ENCODE results near the gene SPATA16.

SPATA16 gene

DNA sequence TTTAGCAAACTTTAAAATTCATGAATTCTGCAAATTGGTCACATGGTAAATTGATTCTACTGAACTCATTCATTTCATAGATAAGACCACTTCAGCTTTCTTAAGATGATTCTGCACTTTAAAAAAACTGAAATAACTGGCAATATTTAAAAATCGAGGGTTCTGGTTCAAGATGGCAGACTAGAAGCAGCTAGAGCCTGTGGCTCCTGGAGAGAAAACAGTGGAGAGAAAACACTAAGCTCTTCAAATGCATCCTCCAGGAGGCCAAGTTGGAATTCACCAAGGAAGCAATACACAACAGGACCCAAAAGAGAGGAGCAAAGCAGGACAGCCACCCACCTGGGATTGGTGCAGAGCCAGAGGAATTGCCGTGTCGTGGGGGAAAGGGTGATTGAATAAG is 132.1 kb downstream of the SPATA16 start:
- Histone ChIP-seq H3K9ac (ENCODE audit: low read depth in 1 of 2, low read length in 2 of 2) (no peak overlapping the region), H3K4me1 (ENCODE audit: control insufficient read depth in 2 of 2, insufficient read depth in 2 of 2, low read length in 2 of 2) (no peaks in the 10 kb centered on the region), H3K9me3 (ENCODE audit: control insufficient read depth in 2 of 2, low read length in 2 of 2) (no peaks in the 10 kb centered on the region), H3K27me3 (ENCODE audit: control insufficient read depth in 2 of 2, insufficient read depth in 2 of 2, low read length in 2 of 2) (no peaks in the 10 kb centered on the region), H3K4me3 (ENCODE audit: low read length in 2 of 2) (no peak overlapping the region), H3K27ac (ENCODE audit: low read depth in 2 of 2, low read length in 2 of 2) (no peak overlapping the region), H3K36me3 (ENCODE audit: control insufficient read depth in 2 of 2, insufficient read depth in 2 of 2, low read length in 2 of 2) (no peaks in the 10 kb centered on the region)

DNA sequence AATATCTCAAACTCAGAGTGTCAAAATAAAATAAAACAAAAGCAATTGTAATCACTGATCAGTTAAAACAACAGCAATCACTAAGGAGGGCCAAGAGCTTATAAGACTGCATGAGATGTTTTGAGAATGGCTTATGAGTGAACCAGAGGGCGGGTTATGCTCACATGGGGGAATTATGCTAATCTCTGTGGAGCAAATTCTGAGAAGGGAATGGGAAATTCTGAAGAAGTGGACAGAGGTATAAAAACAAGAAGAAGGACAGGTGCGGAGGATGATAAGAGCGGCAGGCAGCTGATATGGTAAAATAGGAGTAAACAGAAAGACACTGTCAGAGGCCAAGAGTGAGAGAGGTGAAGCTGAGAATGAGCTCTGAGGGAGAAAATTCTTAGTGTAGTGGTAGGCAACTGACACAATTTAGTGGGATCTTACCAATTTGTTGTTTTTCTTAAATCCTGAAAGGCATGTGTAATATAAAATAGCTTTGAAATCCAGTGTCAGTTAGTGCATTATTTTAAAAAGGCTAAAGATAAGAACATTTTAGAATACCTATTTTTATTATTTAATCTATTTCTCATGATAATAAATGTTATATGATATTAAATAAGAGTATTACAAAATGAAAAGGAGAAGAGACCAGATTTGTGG is 133.8 kb downstream of the SPATA16 start:
- no peaks in the 10 kb centered on the region for H3K4me1 ChIP-seq (ENCODE audit: control insufficient read depth in 2 of 2, insufficient read depth in 2 of 2, low read length in 2 of 2)
- no peaks in the 10 kb centered on the region for H3K27me3 ChIP-seq (ENCODE audit: control insufficient read depth in 2 of 2, insufficient read depth in 2 of 2, low read length in 2 of 2)

DNA sequence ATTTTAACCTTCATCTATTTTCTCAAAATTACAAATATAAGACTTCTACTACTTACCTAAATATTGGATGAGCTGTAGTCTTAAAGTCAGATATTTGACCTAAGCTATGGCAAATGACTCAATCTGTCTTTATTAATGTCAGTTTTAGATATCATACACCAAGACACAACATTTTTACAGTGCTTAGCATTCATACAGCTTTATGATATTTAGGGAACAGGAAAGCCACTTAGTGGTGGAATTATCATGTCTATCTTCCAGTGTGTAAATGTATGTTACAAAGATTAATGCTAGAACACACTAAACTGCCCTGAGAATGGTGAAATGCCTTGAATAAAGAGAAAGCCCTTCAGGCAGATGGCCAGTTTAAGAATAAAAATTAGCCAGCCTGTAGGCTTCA is 135.0 kb downstream of the SPATA16 start:
- Histone ChIP-seq H3K27ac (ENCODE audit: low read depth in 2 of 2, low read length in 2 of 2) (no peak overlapping the region), H3K9me3 (ENCODE audit: control insufficient read depth in 2 of 2, low read length in 2 of 2) (no peaks in the 10 kb centered on the region), H3K36me3 (ENCODE audit: control insufficient read depth in 2 of 2, insufficient read depth in 2 of 2, low read length in 2 of 2) (no peaks in the 10 kb centered on the region), H3K27me3 (ENCODE audit: control insufficient read depth in 2 of 2, insufficient read depth in 2 of 2, low read length in 2 of 2) (no peaks in the 10 kb centered on the region), H3K4me3 (ENCODE audit: low read length in 2 of 2) (no peak overlapping the region), H3K4me1 (ENCODE audit: control insufficient read depth in 2 of 2, insufficient read depth in 2 of 2, low read length in 2 of 2) (no peaks in the 10 kb centered on the region), H3K9ac (ENCODE audit: low read depth in 1 of 2, low read length in 2 of 2) (no peak overlapping the region)

More for the DNA sequence above, 133.8 kb downstream of the SPATA16 start:
- H3K9me3 ChIP-seq (ENCODE audit: control insufficient read depth in 2 of 2, low read length in 2 of 2), result no peaks in the 10 kb centered on the region
- no peaks in the 10 kb centered on the region for H3K36me3 ChIP-seq (ENCODE audit: control insufficient read depth in 2 of 2, insufficient read depth in 2 of 2, low read length in 2 of 2)
- no peak overlapping the region for H3K4me3 ChIP-seq (ENCODE audit: low read length in 2 of 2)
- H3K9ac ChIP-seq (ENCODE audit: low read depth in 1 of 2, low read length in 2 of 2), result no peak overlapping the region
- no peak overlapping the region for H3K27ac ChIP-seq (ENCODE audit: low read depth in 2 of 2, low read length in 2 of 2)

DNA sequence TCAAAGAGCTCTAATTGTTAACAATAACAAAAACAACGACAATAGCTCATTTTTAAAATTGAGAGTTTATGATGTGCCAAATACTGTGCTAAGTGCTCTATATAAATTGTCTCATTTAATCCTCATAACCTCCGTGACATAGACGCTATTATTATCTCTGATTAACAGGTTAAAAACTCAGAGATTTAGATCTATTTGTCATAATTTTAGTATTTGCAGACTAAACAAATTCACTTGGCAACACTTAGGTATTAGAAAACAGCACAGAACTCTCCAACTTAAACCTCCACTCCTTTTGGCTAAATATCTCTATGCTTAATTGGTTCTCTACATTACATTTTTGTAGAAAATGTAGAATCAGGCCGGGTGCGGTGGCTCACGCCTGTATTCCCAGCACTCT is 136.4 kb downstream of the SPATA16 start:
- Histone ChIP-seq H3K4me3 (ENCODE audit: low read length in 2 of 2) (no peak overlapping the region), H3K27me3 (ENCODE audit: control insufficient read depth in 2 of 2, insufficient read depth in 2 of 2, low read length in 2 of 2) (no peaks in the 10 kb centered on the region), H3K4me1 (ENCODE audit: control insufficient read depth in 2 of 2, insufficient read depth in 2 of 2, low read length in 2 of 2) (no peaks in the 10 kb centered on the region), H3K27ac (ENCODE audit: low read depth in 2 of 2, low read length in 2 of 2) (no peak overlapping the region), H3K9ac (ENCODE audit: low read depth in 1 of 2, low read length in 2 of 2) (no peak overlapping the region), H3K36me3 (ENCODE audit: control insufficient read depth in 2 of 2, insufficient read depth in 2 of 2, low read length in 2 of 2) (no peaks in the 10 kb centered on the region), H3K9me3 (ENCODE audit: control insufficient read depth in 2 of 2, low read length in 2 of 2) (no peaks in the 10 kb centered on the region)

DNA sequence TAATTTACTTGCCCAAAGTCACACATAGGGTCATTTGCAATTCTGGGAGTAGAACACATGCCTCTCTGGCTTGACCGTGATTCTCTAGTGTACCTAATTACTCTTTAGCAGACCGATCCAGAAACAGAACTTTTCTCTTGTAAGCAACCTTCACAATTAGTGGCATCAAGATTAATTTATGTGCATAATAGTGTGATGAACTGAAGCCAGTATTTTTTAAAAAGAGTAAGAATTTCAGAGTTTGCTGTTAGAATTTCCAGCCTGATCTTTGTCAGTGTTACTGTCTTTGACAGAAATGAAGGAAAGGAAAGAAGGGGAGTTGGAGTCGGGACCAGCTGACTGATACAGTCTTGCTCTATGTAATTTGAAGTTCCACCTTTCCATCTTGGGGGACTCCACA is 137.1 kb downstream of the SPATA16 start:
- Histone ChIP-seq H3K27me3 (ENCODE audit: control insufficient read depth in 2 of 2, insufficient read depth in 2 of 2, low read length in 2 of 2) (no peaks in the 10 kb centered on the region), H3K4me3 (ENCODE audit: low read length in 2 of 2) (no peak overlapping the region), H3K9ac (ENCODE audit: low read depth in 1 of 2, low read length in 2 of 2) (no peak overlapping the region), H3K27ac (ENCODE audit: low read depth in 2 of 2, low read length in 2 of 2) (no peak overlapping the region), H3K36me3 (ENCODE audit: control insufficient read depth in 2 of 2, insufficient read depth in 2 of 2, low read length in 2 of 2) (no peaks in the 10 kb centered on the region), H3K4me1 (ENCODE audit: control insufficient read depth in 2 of 2, insufficient read depth in 2 of 2, low read length in 2 of 2) (no peaks in the 10 kb centered on the region), H3K9me3 (ENCODE audit: control insufficient read depth in 2 of 2, low read length in 2 of 2) (no peaks in the 10 kb centered on the region)

DNA sequence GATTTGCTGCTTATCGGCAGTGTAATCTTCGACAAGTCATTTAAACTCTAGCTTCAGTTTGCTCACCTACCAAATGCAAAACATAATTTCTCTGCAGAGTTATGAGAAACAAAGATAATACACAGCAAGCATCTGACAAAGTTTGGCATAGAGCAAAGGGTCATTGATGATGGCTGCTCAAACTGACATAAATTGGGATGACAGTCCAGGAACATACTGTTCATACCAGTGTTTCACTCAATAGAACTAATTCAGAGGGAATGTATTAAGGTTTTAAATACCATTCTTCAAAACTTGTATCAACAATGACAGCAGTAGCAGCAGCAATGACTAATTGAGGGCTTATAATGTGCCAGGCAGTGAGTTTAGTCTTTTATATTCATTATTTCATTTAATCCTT is 137.6 kb downstream of the SPATA16 start:
- H3K27me3 ChIP-seq (ENCODE audit: control insufficient read depth in 2 of 2, insufficient read depth in 2 of 2, low read length in 2 of 2), result no peaks in the 10 kb centered on the region
- no peaks in the 10 kb centered on the region for H3K9me3 ChIP-seq (ENCODE audit: control insufficient read depth in 2 of 2, low read length in 2 of 2)

DNA sequence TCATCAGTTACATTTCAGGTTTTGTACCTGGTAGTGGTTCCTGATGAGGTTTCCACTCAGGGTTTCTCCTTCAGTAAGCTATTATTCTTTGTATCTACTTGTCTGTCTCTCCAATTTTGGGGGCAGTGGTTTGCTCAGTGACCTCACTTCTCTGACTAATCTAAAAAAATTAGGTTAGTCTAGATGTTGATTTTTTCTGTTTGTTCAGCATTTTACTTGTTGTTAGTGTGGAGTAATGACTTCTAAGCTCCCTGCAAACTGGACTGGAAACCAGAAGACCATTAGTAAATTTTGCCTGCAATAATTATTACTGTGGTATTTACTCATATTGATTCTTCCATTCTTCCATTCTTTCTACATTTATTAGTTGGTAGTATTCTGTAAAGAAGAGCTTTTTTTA is 139.4 kb downstream of the SPATA16 start:
- H3K36me3 ChIP-seq (ENCODE audit: control insufficient read depth in 2 of 2, insufficient read depth in 2 of 2, low read length in 2 of 2), result no peaks in the 10 kb centered on the region
- no peak overlapping the region for H3K4me3 ChIP-seq (ENCODE audit: low read length in 2 of 2)
- no peak overlapping the region for H3K27ac ChIP-seq (ENCODE audit: low read depth in 2 of 2, low read length in 2 of 2)
- H3K27me3 ChIP-seq (ENCODE audit: control insufficient read depth in 2 of 2, insufficient read depth in 2 of 2, low read length in 2 of 2), result no peaks in the 10 kb centered on the region
- no peaks in the 10 kb centered on the region for H3K9me3 ChIP-seq (ENCODE audit: control insufficient read depth in 2 of 2, low read length in 2 of 2)
- H3K9ac ChIP-seq (ENCODE audit: low read depth in 1 of 2, low read length in 2 of 2), result no peak overlapping the region
- H3K4me1 ChIP-seq (ENCODE audit: control insufficient read depth in 2 of 2, insufficient read depth in 2 of 2, low read length in 2 of 2), result no peaks in the 10 kb centered on the region

More for the DNA sequence above, 137.6 kb downstream of the SPATA16 start:
- H3K4me1 ChIP-seq (ENCODE audit: control insufficient read depth in 2 of 2, insufficient read depth in 2 of 2, low read length in 2 of 2), result no peaks in the 10 kb centered on the region
- H3K4me3 ChIP-seq (ENCODE audit: low read length in 2 of 2), result no peak overlapping the region
- no peak overlapping the region for H3K9ac ChIP-seq (ENCODE audit: low read depth in 1 of 2, low read length in 2 of 2)
- no peaks in the 10 kb centered on the region for H3K36me3 ChIP-seq (ENCODE audit: control insufficient read depth in 2 of 2, insufficient read depth in 2 of 2, low read length in 2 of 2)
- no peak overlapping the region for H3K27ac ChIP-seq (ENCODE audit: low read depth in 2 of 2, low read length in 2 of 2)

DNA sequence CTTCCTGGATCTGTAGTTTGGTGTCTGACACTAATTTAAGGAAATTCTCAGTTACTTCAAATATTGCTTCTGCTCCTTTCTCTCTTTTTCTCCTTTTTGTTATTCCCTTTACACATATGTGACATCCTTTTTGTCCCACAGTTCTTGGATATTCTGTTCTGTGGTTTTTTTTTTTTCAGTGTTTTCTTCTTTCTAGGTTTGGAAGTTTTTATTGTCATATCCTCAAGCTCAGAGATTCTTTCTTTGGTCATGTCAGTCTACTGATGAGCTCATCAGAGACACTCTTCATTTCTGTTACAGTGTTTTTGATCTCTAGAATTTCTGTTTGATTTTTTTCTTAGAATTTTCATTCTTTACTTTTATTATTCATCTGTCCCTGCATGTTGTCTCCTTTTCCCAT is 140.5 kb downstream of the SPATA16 start:
- Histone ChIP-seq H3K4me3 (ENCODE audit: low read length in 2 of 2) (no peak overlapping the region), H3K36me3 (ENCODE audit: control insufficient read depth in 2 of 2, insufficient read depth in 2 of 2, low read length in 2 of 2) (no peaks in the 10 kb centered on the region), H3K9ac (ENCODE audit: low read depth in 1 of 2, low read length in 2 of 2) (no peak overlapping the region), H3K27me3 (ENCODE audit: control insufficient read depth in 2 of 2, insufficient read depth in 2 of 2, low read length in 2 of 2) (no peaks in the 10 kb centered on the region), H3K27ac (ENCODE audit: low read depth in 2 of 2, low read length in 2 of 2) (no peak overlapping the region), H3K9me3 (ENCODE audit: control insufficient read depth in 2 of 2, low read length in 2 of 2) (no peaks in the 10 kb centered on the region), H3K4me1 (ENCODE audit: control insufficient read depth in 2 of 2, insufficient read depth in 2 of 2, low read length in 2 of 2) (no peaks in the 10 kb centered on the region)

DNA sequence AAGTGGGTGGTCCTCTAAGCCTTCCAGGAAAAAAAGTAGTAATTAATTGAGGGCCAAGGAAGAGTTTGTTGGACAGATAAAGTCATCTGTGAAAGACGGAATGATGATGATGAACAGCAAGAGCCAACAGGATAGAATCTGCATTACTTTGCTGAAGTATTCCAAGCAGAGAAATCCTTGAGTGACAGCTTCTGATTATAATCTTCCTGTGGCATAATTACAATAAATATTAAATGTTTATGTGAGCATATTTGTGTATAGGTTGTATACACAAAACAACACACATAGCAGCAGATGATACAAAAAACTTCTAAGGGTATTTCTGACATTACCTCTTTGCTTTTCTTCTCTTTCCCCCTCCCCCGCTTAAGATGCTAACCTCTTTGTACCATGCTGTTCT is 147.6 kb downstream of the SPATA16 start:
- Histone ChIP-seq H3K36me3 (ENCODE audit: control insufficient read depth in 2 of 2, insufficient read depth in 2 of 2, low read length in 2 of 2) (no peaks in the 10 kb centered on the region), H3K27me3 (ENCODE audit: control insufficient read depth in 2 of 2, insufficient read depth in 2 of 2, low read length in 2 of 2) (no peaks in the 10 kb centered on the region), H3K27ac (ENCODE audit: low read depth in 2 of 2, low read length in 2 of 2) (no peak overlapping the region), H3K9me3 (ENCODE audit: control insufficient read depth in 2 of 2, low read length in 2 of 2) (no peaks in the 10 kb centered on the region), H3K4me1 (ENCODE audit: control insufficient read depth in 2 of 2, insufficient read depth in 2 of 2, low read length in 2 of 2) (no peaks in the 10 kb centered on the region), H3K9ac (ENCODE audit: low read depth in 1 of 2, low read length in 2 of 2) (no peak overlapping the region), H3K4me3 (ENCODE audit: low read length in 2 of 2) (no peak overlapping the region)

DNA sequence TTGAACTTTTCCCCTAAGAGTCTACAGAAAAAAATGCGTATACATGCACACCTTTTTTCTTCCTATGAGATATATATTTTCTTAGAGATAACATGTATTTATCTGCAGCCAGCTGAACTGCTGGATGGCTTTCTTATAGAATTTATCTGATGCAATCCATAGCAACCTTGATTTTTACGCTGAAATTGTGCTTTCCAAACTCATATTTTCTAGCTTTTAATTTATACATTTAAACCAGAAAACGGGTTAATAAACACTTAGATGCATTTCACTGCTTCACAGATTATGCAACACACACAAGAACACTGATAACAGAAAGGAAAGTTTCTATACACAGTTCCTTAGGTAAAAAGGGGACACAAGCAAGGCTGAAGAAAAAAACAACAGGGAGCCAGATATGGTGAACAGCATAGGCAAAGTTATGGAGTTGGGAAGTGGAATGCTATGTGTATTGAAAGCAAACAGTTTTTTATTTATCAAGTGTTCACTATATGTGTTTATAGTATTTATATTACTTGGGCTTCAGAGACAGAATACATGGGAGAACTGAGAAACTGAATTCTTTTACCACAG is 149.5 kb downstream of the SPATA16 start:
- Histone ChIP-seq H3K4me3 (ENCODE audit: low read length in 2 of 2) (no peak overlapping the region), H3K9ac (ENCODE audit: low read depth in 1 of 2, low read length in 2 of 2) (no peak overlapping the region)

More for the DNA sequence above, 149.5 kb downstream of the SPATA16 start:
- Histone ChIP-seq H3K27ac (ENCODE audit: low read depth in 2 of 2, low read length in 2 of 2) (no peak overlapping the region), H3K9me3 (ENCODE audit: control insufficient read depth in 2 of 2, low read length in 2 of 2) (no peaks in the 10 kb centered on the region), H3K4me1 (ENCODE audit: control insufficient read depth in 2 of 2, insufficient read depth in 2 of 2, low read length in 2 of 2) (no peaks in the 10 kb centered on the region), H3K27me3 (ENCODE audit: control insufficient read depth in 2 of 2, insufficient read depth in 2 of 2, low read length in 2 of 2) (no peaks in the 10 kb centered on the region), H3K36me3 (ENCODE audit: control insufficient read depth in 2 of 2, insufficient read depth in 2 of 2, low read length in 2 of 2) (no peaks in the 10 kb centered on the region)

All from mucosa of rectum (tissue), 2 donors.